22Rv1 (cell line): ENCODE data around the gene BACH2.

Experiments used
- H3K27ac ChIP-seq: fragments of 450-650 bp; 2 replicates; pipeline ENCODE4 v1.5.1; 2017
- CTCF ChIP-seq: fragments of 450-650 bp; IDR thresholded peaks from 2 replicates; pipeline ENCODE4 v1.5.1; 2017; ENCODE audit warnings: mild to moderate bottlenecking
- ZFX ChIP-seq: fragments of 450-650 bp; IDR thresholded peaks from 2 replicates; pipeline ENCODE4 v1.6.1; 2017; ENCODE audit warnings: antibody characterized with exemption, borderline replicate concordance

The BACH2 gene

GRCh38 chr6:90107771-90108282 is 188.8 kb downstream of the BACH2 start:
- TF ChIP-seq ZFX: no peak
- TF ChIP-seq CTCF: no peak
- H3K27ac ChIP-seq: no peak overlapping the region

GRCh38 chr6:90107371-90107770 is 189.3 kb downstream of the BACH2 start:
- no peak overlapping the region for H3K27ac ChIP-seq
- no peak for TF ChIP-seq CTCF
- no peak for TF ChIP-seq ZFX

DNA sequence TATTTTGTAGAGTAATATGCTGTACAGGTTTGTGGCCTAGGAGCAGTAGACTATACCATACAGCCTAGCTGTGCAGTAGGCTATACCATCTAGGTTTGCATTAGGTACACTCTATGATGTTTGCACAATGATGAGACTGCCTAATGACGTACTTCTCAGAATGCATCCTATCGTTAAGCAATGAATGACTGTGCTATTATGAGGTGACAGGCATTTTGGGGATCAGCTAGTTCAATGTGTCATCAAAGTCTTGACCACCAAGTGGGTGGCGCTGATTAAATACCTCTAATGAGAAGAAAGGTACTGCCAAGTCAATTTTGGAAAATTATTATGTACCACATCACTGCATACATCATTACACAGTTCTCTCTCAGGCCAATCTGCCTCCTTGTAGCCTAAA is 190.2 kb downstream of the BACH2 start:
- TF ChIP-seq CTCF (no peak), ZFX (no peak)
- no peak overlapping the region for H3K27ac ChIP-seq

DNA sequence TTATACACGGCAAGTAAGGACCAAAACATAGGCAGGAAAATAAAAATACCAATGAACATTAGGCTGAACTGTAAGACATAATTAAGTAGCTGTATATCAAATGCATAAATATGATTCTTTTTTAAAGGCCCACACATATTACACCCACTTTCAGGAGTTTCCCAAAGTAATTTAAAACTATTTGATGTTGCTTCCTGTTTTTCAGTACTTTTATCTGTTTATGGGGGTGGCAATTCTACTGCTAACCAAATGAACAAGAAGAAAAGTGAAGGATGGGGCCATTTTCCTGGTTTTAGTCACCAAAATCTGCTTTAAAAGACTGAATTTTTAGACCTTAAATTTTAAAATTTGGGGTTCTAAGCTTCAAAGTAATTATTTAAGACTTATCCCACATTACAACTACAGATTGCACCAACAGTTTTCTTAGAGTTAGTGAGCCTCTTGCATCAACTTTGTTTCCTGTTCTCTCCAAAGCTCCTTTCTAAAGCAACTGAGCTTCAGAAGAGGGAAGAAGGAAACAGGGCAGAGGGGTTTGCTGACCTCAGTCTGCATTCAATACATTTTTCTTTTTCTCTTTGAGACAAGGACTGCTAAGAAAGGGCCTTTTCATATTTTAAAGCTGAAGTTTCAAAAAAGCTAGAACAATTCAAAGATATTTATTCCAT is 191.0 kb downstream of the BACH2 start:
- no peak overlapping the region for H3K27ac ChIP-seq
- TF ChIP-seq CTCF: no peak
- no peak for TF ChIP-seq ZFX

DNA sequence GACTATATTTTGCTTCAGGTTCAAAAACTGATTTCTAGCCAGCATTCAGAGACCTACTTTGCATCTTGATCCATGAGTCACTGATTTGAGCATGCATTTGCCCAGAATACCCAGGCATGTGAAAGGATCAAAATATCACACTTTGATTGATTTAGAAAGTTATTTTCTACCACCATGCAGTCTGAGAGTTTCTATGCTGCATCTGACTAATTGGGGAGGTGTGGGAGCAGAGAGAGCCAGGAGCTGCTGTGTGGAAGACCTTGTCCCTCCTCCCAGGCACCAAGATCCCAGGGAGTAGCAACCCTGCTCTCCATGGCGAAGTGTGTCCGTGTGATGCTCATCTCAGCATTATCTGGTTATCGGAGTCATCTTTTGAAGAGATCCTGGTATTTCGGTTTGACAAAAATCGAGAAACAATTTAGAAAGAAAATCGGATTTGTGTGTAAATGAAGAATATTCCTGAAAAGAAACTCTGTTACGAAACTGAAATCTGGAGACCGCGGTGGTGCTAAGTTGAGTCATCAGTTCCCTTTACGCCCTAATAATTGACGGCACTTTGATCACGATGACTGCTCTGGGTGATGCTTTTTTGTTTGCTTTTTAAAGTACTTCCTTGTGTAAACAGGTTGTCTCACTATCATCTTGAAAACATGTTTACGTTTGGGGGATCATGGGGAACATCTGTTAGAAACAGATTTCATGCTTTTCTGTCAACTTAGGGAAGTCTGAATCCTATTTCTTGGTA is 193.4 kb downstream of the BACH2 start:
- H3K27ac ChIP-seq: no peak overlapping the region
- TF ChIP-seq CTCF: no peak
- TF ChIP-seq ZFX: no peak

DNA sequence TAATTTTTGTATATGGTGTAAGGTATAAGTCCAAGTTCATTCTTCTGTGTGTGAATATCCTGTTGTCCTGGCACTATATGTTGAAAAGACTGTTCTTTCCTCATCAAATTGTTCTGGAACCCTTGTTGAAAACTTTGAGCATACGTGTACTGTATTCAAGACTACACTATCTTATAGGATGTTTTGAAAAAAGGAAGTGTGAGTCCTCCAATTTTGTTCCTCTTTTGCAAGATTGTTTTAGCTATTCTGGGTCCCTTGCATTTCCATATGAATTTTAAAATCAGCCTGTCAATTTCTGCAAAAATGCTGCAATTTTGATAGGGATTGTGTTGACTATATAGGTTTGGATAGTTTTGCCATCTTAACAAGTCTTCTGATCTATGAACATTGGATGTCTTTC is 195.2 kb downstream of the BACH2 start:
- no peak overlapping the region for H3K27ac ChIP-seq
- TF ChIP-seq CTCF: no peak
- TF ChIP-seq ZFX: no peak

DNA sequence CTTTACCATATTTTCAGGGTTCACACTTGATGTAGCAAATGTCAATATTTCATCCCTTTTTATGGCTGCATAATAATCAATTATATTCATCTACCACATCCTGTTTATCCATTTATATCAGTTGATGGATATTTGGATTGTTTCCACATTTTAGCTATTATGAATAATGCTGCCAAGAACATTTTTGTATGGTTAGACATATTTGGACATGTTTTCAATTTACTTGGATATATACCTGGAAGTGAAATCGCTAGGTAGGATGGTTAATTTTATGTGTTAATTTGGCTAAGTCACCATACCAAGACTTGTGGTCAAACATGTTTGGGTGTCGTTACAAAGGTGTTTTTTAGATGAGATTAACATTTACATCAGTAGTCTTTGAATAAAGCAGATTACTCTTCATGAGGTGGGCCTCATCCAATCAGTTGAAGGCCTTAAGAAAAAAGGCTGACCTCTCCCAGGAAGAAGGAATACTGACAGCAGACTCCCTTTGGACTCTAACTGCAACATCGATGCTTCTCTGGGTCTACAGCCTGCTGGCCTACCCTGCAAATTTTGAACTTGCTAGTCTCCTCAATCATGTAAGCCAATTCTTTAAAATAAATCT is 196.5 kb downstream of the BACH2 start:
- H3K27ac ChIP-seq: no peak overlapping the region
- TF ChIP-seq CTCF: no peak
- no peak for TF ChIP-seq ZFX
